ENCODE data around the gene RACGAP1. TPM values are rescaled to one million over a fixed set of nuclear protein-coding genes. Genes with fewer than 3 reads are reported as not detected.

The RACGAP1 gene
- total RNA-seq, 1 experiment from 2014 or later = 213 TPM

DNA sequence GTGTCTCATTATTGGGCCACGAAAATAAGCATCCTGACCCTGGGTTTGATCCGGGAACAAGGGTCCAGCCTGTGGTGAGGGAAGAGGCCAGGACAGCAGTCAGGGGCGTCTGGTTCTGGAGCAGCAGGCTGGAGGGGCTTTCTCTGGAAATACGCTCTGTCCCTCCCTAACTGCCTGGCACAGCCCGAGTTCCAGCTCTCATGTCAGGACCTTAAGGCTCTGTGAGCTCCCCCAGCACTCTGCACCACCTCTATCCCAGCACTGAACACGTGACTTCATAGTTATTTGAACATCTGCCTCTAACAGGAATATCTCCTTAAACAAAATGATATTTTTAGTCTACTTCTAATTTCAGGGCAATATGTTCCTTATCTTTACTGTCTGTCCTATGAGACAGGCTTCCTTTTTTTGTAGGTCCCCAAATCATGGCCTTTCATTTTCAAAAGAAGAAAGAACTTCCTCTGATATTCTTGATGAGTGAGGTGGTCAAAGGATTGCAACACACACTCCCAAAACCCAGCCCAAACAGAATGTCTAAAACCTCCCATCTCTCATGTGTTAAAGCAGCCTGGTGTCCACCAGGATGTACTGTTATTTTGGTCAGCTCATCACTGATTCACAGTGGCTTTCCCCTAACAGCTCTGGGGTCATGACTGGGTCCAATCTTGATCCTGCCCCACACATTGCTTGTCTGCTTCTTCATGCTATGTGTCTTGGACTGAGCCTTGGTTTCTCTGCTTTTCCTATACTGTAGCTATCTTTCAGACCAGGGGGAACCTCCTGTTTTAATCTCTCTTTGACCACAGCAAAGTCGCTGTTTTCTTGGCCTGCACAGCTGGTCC is 42.8 kb downstream of the RACGAP1 start:
- DNase-seq (ENCODE audit: low read depth) = no peak
- in situ Hi-C loops (cut with HindIII; ENCODE audit: low pct_unique_long_range_greater_than_20kb, low sequenced_read_pairs) = no loop called here

DNA sequence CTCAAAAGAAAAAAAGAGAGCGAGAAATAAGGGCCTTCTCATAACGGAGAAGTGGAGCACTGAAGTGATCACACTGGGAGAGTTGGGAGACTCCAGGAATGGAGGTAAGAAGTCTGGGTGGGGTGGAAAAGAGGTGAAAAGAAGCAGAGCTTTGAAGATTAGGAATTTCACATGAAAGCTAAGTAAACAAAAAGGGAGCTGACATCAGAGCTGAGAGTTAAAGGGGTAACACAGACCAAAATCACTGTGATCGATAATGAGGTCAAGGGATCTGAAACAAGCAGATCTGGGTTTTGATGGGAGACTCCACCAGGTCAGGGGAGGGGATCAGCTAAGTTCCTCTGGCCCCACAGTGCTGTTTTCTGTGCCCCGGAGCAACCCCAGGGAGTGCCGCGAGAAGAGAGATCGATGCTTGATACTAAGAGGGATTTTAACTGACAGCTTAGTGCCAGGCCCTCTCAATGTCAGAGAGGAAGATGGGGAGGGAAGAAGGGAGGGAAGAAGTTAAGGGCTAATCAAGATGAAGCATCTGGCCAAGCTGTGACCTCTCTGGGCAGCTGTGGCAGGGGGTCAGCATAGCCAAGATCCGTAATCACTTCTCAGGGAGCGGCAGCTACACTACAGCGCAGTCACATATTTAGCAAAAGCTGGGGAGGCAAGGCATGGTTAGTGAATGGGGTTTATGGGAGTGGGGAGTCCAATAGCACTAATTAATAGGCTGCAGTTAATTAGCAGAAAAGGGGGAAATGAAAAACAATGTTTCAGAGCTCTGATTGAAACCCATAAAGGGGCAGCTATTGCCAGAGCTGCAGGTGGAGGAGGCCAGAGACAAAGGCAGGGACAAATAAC is 44.6 kb downstream of the RACGAP1 start:
- DNase-seq (ENCODE audit: low read depth) = no peak
- in situ Hi-C loops (cut with HindIII; ENCODE audit: low pct_unique_long_range_greater_than_20kb, low sequenced_read_pairs) = no loop called here

DNA sequence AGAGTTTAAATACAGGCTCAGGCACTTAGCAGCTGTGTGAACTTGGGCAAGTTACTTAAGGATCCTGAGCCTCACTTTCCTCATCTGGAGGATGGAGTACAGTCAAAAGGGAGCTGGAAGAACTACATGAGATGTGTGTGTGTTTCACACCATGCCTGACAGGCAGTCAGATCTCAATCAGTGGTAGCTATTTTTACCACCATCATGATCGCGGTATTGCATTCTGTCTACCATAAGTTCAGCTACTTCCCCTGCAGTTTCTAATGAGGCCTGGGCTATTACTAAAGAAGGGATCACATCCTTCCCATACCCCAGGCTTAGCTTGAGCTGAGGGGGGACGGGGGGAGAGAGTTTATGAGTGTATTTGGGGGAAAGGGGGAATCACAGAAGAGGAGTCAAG is 45.5 kb downstream of the RACGAP1 start:
- no peak for DNase-seq (ENCODE audit: low read depth)
- in situ Hi-C loops (cut with HindIII; ENCODE audit: low pct_unique_long_range_greater_than_20kb, low sequenced_read_pairs) = no loop called here

- no peak for DNase-seq (ENCODE audit: low read depth)
- in situ Hi-C loops (cut with HindIII; ENCODE audit: low pct_unique_long_range_greater_than_20kb, low sequenced_read_pairs) = no loop called here
Measured at GRCh38 chr12:49979016-49979586, 46.2 kb downstream of the RACGAP1 start.

DNA sequence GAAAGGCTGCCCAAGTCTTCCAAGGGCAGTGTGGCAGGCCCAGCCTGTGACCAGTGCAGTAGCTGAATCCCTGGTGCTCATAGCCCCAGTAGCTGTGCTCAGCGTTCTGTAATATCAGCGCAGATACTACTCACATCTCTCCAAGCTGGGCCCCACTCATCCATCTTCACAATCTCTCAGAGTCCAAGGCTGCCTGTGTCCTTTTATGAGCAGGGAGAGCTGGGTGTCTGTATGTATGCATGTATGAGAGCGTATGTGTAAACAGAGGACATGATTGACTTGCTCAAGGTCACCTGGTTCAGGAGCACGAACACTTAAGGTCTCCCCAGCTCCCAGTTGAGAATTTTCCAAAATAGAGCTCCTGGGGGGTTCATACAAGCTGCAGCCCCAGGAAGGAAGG is 47.2 kb downstream of the RACGAP1 start:
- in situ Hi-C loops (cut with HindIII; ENCODE audit: low pct_unique_long_range_greater_than_20kb, low sequenced_read_pairs) = no loop called here
- no peak for DNase-seq (ENCODE audit: low read depth)

GRCh38 chr12:49976557-49976956 is 48.7 kb downstream of the RACGAP1 start:
- in situ Hi-C loops (cut with HindIII; ENCODE audit: low pct_unique_long_range_greater_than_20kb, low sequenced_read_pairs) = no loop called here

GRCh38 chr12:49975318-49975761 is 50.0 kb downstream of the RACGAP1 start:
- in situ Hi-C loops (cut with HindIII; ENCODE audit: low pct_unique_long_range_greater_than_20kb, low sequenced_read_pairs) = no loop called here
- no peak for DNase-seq (ENCODE audit: low read depth)

More at GRCh38 chr12:49976557-49976956, 48.7 kb downstream of the RACGAP1 start:
- no peak for DNase-seq (ENCODE audit: low read depth)

- in situ Hi-C loops (cut with HindIII; ENCODE audit: low pct_unique_long_range_greater_than_20kb, low sequenced_read_pairs) = loop anchor here (25.0 kb wide), 1 partner anchor 88 kb away; the partner anchor contains the start of gene ASIC1
- DNase-seq (ENCODE audit: low read depth) = no peak
Measured at GRCh38 chr12:49974677-49975317, 50.5 kb downstream of the RACGAP1 start.

GRCh38 chr12:49974231-49974675 is 51.0 kb downstream of the RACGAP1 start:
- in situ Hi-C loops (cut with HindIII; ENCODE audit: low pct_unique_long_range_greater_than_20kb, low sequenced_read_pairs) = loop anchor here (25.0 kb wide), 1 partner anchor 88 kb away; the partner anchor contains the start of gene ASIC1
- DNase-seq (ENCODE audit: low read depth) = no peak

GRCh38 chr12:49973361-49973830 is 51.9 kb downstream of the RACGAP1 start:
- DNase-seq (ENCODE audit: low read depth) = no peak
- in situ Hi-C loops (cut with HindIII; ENCODE audit: low pct_unique_long_range_greater_than_20kb, low sequenced_read_pairs) = loop anchor here (25.0 kb wide), 1 partner anchor 89 kb away; the partner anchor contains the start of gene ASIC1

DNA sequence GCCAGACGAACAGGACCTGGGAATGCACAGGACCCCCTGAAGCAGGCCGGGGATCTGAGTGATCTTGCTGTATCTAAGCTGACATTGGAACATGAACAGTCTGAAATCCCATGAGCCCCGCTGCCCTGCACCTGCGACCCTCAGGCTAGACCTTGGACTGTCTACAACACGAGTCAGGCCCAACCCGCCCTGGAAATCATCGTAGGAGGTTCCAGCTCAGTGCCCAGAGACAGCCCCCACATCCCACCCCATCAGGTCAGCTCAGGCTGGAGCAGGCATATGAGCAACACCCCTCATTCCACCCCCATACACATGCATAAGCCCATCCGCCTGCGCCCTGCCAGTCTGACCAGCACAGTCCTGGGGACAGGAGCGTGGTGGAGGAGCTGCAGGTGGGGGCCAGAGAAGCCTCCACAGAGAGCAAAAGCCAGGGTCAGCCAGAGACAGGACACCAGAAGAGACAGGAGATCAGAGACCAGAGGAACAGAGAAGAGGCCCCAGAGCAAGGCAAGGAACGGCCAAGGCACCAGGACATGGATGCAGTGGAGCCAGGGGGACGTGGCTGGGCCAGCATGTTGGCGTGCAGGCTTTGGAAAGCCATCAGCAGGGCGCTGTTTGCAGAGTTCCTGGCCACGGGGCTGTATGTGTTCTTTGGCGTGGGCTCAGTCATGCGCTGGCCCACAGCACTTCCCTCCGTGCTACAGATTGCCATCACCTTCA is 52.5 kb downstream of the RACGAP1 start, which contains the start of gene AQP6:
Gene AQP6, plus strand, starts transcription at position 307 of the 720 bp plus-strand sequence. Its CDS starts 227 bp downstream, at position 534.
- in situ Hi-C loops (cut with HindIII; ENCODE audit: low pct_unique_long_range_greater_than_20kb, low sequenced_read_pairs) = loop anchor here (25.0 kb wide), 1 partner anchor 90 kb away; the partner anchor contains the start of gene ASIC1
- no peak for DNase-seq (ENCODE audit: low read depth)

- in situ Hi-C loops (cut with HindIII; ENCODE audit: low pct_unique_long_range_greater_than_20kb, low sequenced_read_pairs) = loop anchor here (25.0 kb wide), 1 partner anchor 90 kb away; the partner anchor contains the start of gene ASIC1
- DNase-seq (ENCODE audit: low read depth) = no peak
Measured at GRCh38 chr12:49972129-49972528, 53.2 kb downstream of the RACGAP1 start.

GRCh38 chr12:49971141-49971540 is 54.2 kb downstream of the RACGAP1 start:
- in situ Hi-C loops (cut with HindIII; ENCODE audit: low pct_unique_long_range_greater_than_20kb, low sequenced_read_pairs) = loop anchor here (25.0 kb wide), 1 partner anchor 91 kb away; the partner anchor contains the start of gene ASIC1
- DNase-seq (ENCODE audit: low read depth) = no peak

DNA sequence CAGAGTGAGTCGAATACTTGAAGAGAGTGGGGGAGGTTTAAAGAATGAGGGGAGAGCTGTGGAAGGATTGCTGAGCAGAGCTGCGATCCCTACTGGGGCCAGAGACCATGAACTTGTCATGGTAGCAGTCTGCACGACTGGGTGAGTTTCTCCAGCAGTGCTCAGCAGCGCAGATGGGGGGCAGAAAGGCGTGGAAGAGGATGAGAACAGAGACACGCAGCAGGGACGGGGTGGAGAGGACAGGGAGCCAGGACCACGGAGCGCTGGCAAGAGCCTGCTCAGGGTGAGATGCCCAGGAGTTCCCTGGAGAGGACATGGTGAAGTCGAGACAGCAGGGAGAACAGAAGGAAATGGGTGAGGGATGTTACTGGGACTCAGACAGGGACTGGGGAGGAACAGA is 54.6 kb downstream of the RACGAP1 start:
- in situ Hi-C loops (cut with HindIII; ENCODE audit: low pct_unique_long_range_greater_than_20kb, low sequenced_read_pairs) = loop anchor here (25.0 kb wide), 1 partner anchor 92 kb away; the partner anchor contains the start of gene ASIC1
- no peak for DNase-seq (ENCODE audit: low read depth)

GRCh38 chr12:49969651-49970429 is 55.5 kb downstream of the RACGAP1 start:
- DNase-seq (ENCODE audit: low read depth) = no peak
- in situ Hi-C loops (cut with HindIII; ENCODE audit: low pct_unique_long_range_greater_than_20kb, low sequenced_read_pairs) = loop anchor here (10.0 to 25.0 kb wide), 2 partner anchors 92 to 185 kb away; partner anchors contain the start of gene ASIC1

DNA sequence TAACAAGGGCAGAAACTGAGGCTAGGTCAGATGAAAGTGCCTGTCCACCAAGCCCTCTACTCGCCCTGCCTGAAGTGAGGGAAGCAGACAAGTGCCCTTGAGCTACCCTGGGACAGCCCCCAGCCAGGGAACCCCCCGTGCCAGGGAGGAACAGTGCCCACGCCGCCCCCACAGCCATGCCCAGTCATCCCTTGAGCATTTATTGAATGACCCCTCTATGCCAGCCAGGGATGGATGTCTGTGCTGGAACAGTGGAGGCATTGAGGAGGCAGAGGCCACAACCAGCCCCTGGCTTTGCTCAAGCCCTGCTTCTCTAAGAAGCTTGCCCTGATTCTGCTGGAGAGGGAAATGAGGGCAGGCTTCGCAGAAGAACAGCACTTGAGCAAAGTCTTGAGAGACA is 56.3 kb downstream of the RACGAP1 start:
- in situ Hi-C loops (cut with HindIII; ENCODE audit: low pct_unique_long_range_greater_than_20kb, low sequenced_read_pairs) = loop anchor here (10.0 to 25.0 kb wide), 2 partner anchors 93 to 186 kb away; partner anchors contain the start of gene ASIC1

More for the DNA sequence above, 56.3 kb downstream of the RACGAP1 start:
- no peak for DNase-seq (ENCODE audit: low read depth)
